GM12878 (cell line): Measurements from ENCODE around the gene UBL4B. TPM values are rescaled to one million over a fixed set of nuclear protein-coding genes. Genes with fewer than 3 reads are reported as not detected.

Experiments used
- ATAC-seq: fragments of 200-7000 bp; cut with Tn5 transposase; 3 replicates; pipeline ENCODE4 v1.9.1; 2020; ENCODE audit warnings: mild to moderate bottlenecking, moderate library complexity
- BruUV-seq: library from RNA; stranded (reverse); fragments of 400-500 nt; replicated peaks from 2 replicates; lab custom pipeline; 2021; lab: Mats Ljungman, UMichigan
- CTCF ChIA-PET: fragments of 300-600 bp; sonication (Branson Sonifier 250); formaldehyde crosslinking; extraction: SDS; loops from one replicate; lab custom pipeline; 2021; ENCODE audit warnings: inconsistent platforms; lab: Yijun Ruan, JAX
- POLR2A ChIA-PET: fragments of 350-600 bp; formaldehyde crosslinking; extraction: SDS; loops from one replicate; lab custom pipeline; 2021; ENCODE audit warnings: inconsistent platforms; lab: Charles Lee
- RAD21 ChIA-PET: fragments of 300-600 bp; sonication (Branson Sonifier 250); formaldehyde crosslinking; loops from one replicate; lab custom pipeline; 2023; ENCODE audit warnings: antibody characterized with exemption; ENCODE audit not compliant: unreplicated experiment; lab: Charles Lee
- SMC1A ChIA-PET: fragments of 300-600 bp; sonication (Branson Sonifier 250); formaldehyde crosslinking; loops from one replicate; lab custom pipeline; 2023; ENCODE audit not compliant: unreplicated experiment, uncharacterized antibody; lab: Charles Lee
- DNase-seq: peaks from one replicate; pipeline ENCODE4 v3.0.0-alpha.2; 2011; ENCODE audit warnings: low read depth, low spot score
- FAIRE-seq: peaks from 3 replicates; lab custom pipeline; 2011; peaks lifted over from hg19 to GRCh38; lab: Jason Lieb, UNC
- H2AFZ ChIP-seq: 2 replicates; pipeline ENCODE4 v1.6.0; 2011; ENCODE audit warnings: low read depth, low read length, control low read depth; ENCODE audit not compliant: control insufficient read depth
- H3K27ac ChIP-seq: 2 replicates; pipeline ENCODE4 v1.5.1; 2011; ENCODE audit warnings: control low read depth; ENCODE audit not compliant: control insufficient read depth, insufficient read depth
- H3K27me3 ChIP-seq, 2 experiments: replicated peaks in 1 of 2; 2 replicates each; pipeline versions ENCODE4 v1.6.0 to v1.6.1; 2011; ENCODE audit warnings: low read length in 1 of 2; ENCODE audit not compliant: control insufficient read depth in 2 of 2, insufficient read depth in 2 of 2
- H3K36me3 ChIP-seq, 2 experiments: 2 replicates each; pipeline ENCODE4 v1.5.1; 2011; ENCODE audit warnings: low read length in 1 of 2; ENCODE audit not compliant: control insufficient read depth in 2 of 2, insufficient read depth in 2 of 2
- H3K4me1 ChIP-seq: 2 replicates; pipeline ENCODE4 v1.6.1; 2011; ENCODE audit warnings: mild to moderate bottlenecking, low read length, moderate library complexity, mixed read lengths; ENCODE audit not compliant: control insufficient read depth, insufficient read depth
- H3K4me2 ChIP-seq: 2 replicates; pipeline ENCODE4 v1.6.0; 2011; ENCODE audit warnings: control low read depth; ENCODE audit not compliant: control insufficient read depth, insufficient read depth
- H3K4me3 ChIP-seq: fragments of 200-600 bp; sonication (generic); 2 replicates; pipeline ENCODE4 v1.5.1; 2016
- H3K79me2 ChIP-seq: 2 replicates; pipeline ENCODE4 v1.6.0; 2011; ENCODE audit warnings: low read length; ENCODE audit not compliant: control insufficient read depth, insufficient read depth
- H3K9ac ChIP-seq: 2 replicates; pipeline ENCODE4 v1.8.0; 2011; ENCODE audit warnings: low read length, control low read depth, mixed read lengths; ENCODE audit not compliant: control insufficient read depth, insufficient read depth
- H3K9me3 ChIP-seq: replicated peaks from 3 replicates; pipeline ENCODE4 v1.5.1; 2011; ENCODE audit warnings: mild to moderate bottlenecking, low read length; ENCODE audit not compliant: control insufficient read depth, insufficient read depth
- H4K20me1 ChIP-seq: 2 replicates; pipeline ENCODE4 v1.6.0; 2011; ENCODE audit not compliant: control insufficient read depth, insufficient read depth
- ASH2L ChIP-seq: fragments of 300-600, 200-600 bp; sonication (generic); IDR thresholded peaks from 2 replicates; pipeline ENCODE4 v1.6.1; 2017; ENCODE audit warnings: low read depth, mild to moderate bottlenecking, borderline replicate concordance
- EZH2 ChIP-seq: IDR thresholded peaks from 2 replicates; pipeline ENCODE4 v1.6.1; 2012; ENCODE audit warnings: low read depth, mild to moderate bottlenecking, control low read depth, inconsistent platforms, low read length, borderline replicate concordance; ENCODE audit not compliant: control insufficient read depth
- POLR2AphosphoS2 ChIP-seq: IDR thresholded peaks from 2 replicates; pipeline ENCODE4 v1.6.1; 2011; ENCODE audit warnings: low read depth, mild to moderate bottlenecking, low read length, improper control_type of control experiment, moderate library complexity
- SUZ12 ChIP-seq: fragments of 200-600 bp; sonication (generic); IDR thresholded peaks from one replicate; pipeline ENCODE4 v1.6.1; 2018; ENCODE audit warnings: antibody characterized with exemption, mild to moderate bottlenecking; ENCODE audit not compliant: unreplicated experiment
- ZNF622 ChIP-seq: fragments of 450-650 bp; IDR thresholded peaks from 2 replicates; pipeline ENCODE4 v1.6.1; 2017; ENCODE audit warnings: mild to moderate bottlenecking, inconsistent platforms
- WGBS: methylation state at CpG from one replicate; pipeline ENCODE4 v1.1.6; 2016; ENCODE audit warnings: low lambda C conversion rate; ENCODE audit not compliant: insufficient replicate concordance, insufficient coverage; ENCODE audit errors: missing lambda C conversion rate; 5-methylcytosine and 5-hydroxymethylcytosine counted together
- in situ Hi-C: fragments of 300-500 bp; cut with MboI; formaldehyde crosslinking; loops from 9 replicates; pipeline ENCODE4 v1.14.3; 2018; ENCODE audit warnings: mixed read lengths
- intact Hi-C: fragments of 100-400 bp; cut with micrococcal nuclease; formaldehyde crosslinking; loops from one replicate; pipeline ENCODE4 v1.14.2; 2022; ENCODE audit not compliant: unreplicated experiment
- polyA plus RNA-seq, 11 experiments: library from polyadenylated mRNA; depleted of rRNA in 4 of 11; unstranded in 6 of 11; stranded (reverse) in 5 of 11; fragments of >200 nt; fragmentation: Nextera tagmentation in 4 of 11; fragmentation: Illumina TruSeq in 1 of 11; extraction: Ambion mirVana in 4 of 11; extraction: Trizol in 1 of 11; gene quantifications; 1 replicate in 1 of 11; 2 replicates in 10 of 11; pipeline versions ENCODE4 v1.2.1 to v1.2.3, GENCODE V29; 2011 to 2016; ENCODE audit warnings: inconsistent platforms in 2 of 11, missing spikeins in 2 of 11, low read depth in 1 of 11
- total RNA-seq, 4 experiments: library from RNA; depleted of rRNA in 3 of 4; stranded (reverse); fragments of >200 nt in 3 of 4; fragmentation: Illumina TruSeq in 1 of 4; extraction: Trizol in 1 of 4; gene quantifications; 2 replicates each; pipeline versions ENCODE4 v1.2.1 to v1.2.3, GENCODE V29; 2013 to 2021

Gene UBL4B
- total and polyA plus RNA-seq, 10 of the 15 experiments (the other 5 are each of a cell fraction or from before 2014, with no cell fraction given), result 0.06 to 0.15 TPM; not detected in 8

- Histone ChIP-seq H2AFZ (no peak overlapping the region), H3K4me1 (no peaks in the 10 kb centered on the region), H3K9me3 (no peaks in the 10 kb centered on the region), H3K27ac (no peak overlapping the region), H3K9ac (no peak overlapping the region), H3K4me3 (no peak overlapping the region), H3K79me2 (no peaks in the 10 kb centered on the region), H4K20me1 (peaks cover 3% of the 10 kb centered on the region), H3K4me2 (no peak overlapping the region), H3K36me3 (no peaks in the 10 kb centered on the region), H3K27me3 (peaks cover 28 to 36% of the 10 kb centered on the region in 2 experiments)
- no TSS peak for BruUV-seq
- ChIA-PET CTCF (interaction anchor here (0.8 kb wide), 1 partner anchor 40 kb away, joined by 3 read pairs; no protein-coding TSS in a partner anchor), SMC1A (no interaction called here), POLR2A (no interaction called here), RAD21 (no interaction called here)
- WGBS, result 52% methylated on average over 59 of the region's 64 CpGs
- no peak for DNase-seq
- no peak for FAIRE-seq
- 0 out of 2 replicates have a peak, but pooled peaks have one; percentile 11 for TF ChIP-seq EZH2
- TF ChIP-seq SUZ12, result peak; percentile 52
- no peak for TF ChIP-seq ZNF622
- TF ChIP-seq POLR2AphosphoS2, result no peak
- intact Hi-C loops (no loop called here), in situ Hi-C loops (no loop called here)
- ATAC-seq, result peak; percentile 15; the same call in 2 of the 3 replicates
Measured at GRCh38 chr1:110069404-110070281, 42.6 kb upstream of the UBL4B start.

- DNase-seq (no peak), FAIRE-seq (no peak), ATAC-seq (no peak)
- no peak overlapping the region for H3K4me2 ChIP-seq
- in situ Hi-C loops (no loop called here), intact Hi-C loops (no loop called here)
- H2AFZ ChIP-seq, result no peak overlapping the region
- 26% methylated on average over 21 of the region's 52 CpGs for WGBS
- ChIA-PET RAD21 (no interaction called here), SMC1A (no interaction called here), POLR2A (no interaction called here), CTCF (no interaction called here)
- peaks cover 3% of the 10 kb centered on the region for H4K20me1 ChIP-seq
- no peak overlapping the region for H3K4me3 ChIP-seq
- peaks cover 28 to 36% of the 10 kb centered on the region in 2 experiments for H3K27me3 ChIP-seq
- no peak overlapping the region for H3K27ac ChIP-seq
- H3K79me2 ChIP-seq, result no peaks in the 10 kb centered on the region
- H3K4me1 ChIP-seq, result no peaks in the 10 kb centered on the region
- TF ChIP-seq SUZ12 (peak; percentile 66), ASH2L (no peak)
- H3K36me3 ChIP-seq, result no peaks in the 10 kb centered on the region
- no peak overlapping the region for H3K9ac ChIP-seq
- no TSS peak for BruUV-seq
- H3K9me3 ChIP-seq, result no peaks in the 10 kb centered on the region
Measured at GRCh38 chr1:110070282-110070669, 42.0 kb upstream of the UBL4B start.
